Activated B cell treated with CpG ODN at 0.5 μM for 24 hours (primary cell): ENCODE results near the gene PSENEN. TPM values are rescaled to one million over a fixed set of nuclear protein-coding genes. Genes with fewer than 3 reads are reported as not detected.

Experiments used
- ATAC-seq: fragments of 200-7000 bp; cut with Tn5 transposase; one replicate; pipeline ENCODE4 v1.10.0; 2021; ENCODE audit warnings: low read depth, mild to moderate bottlenecking, moderate library complexity
- CTCF ChIA-PET: fragments of 350-600 bp; sonication (Branson Sonifier 250); formaldehyde crosslinking; loops from one replicate; lab custom pipeline; 2021; ENCODE audit warnings: antibody characterized with exemption; lab: Charles Lee
- POLR2A ChIA-PET: fragments of 350-600 bp; sonication (Branson Sonifier 250); formaldehyde crosslinking; loops from one replicate; lab custom pipeline; 2021; ENCODE audit warnings: antibody characterized with exemption; lab: Charles Lee
- DNase-seq: peaks from one replicate; pipeline ENCODE4 v3.0.0; 2022
- H3K27ac Mint-ChIP-seq: one replicate; pipeline ENCODE4 v1.8.0; 2020; ENCODE audit warnings: mixed read lengths
- H3K27me3 Mint-ChIP-seq: one replicate; pipeline ENCODE4 v1.8.0; 2021; ENCODE audit warnings: mixed read lengths
- H3K36me3 Mint-ChIP-seq: one replicate; pipeline ENCODE4 v1.8.0; 2021; ENCODE audit warnings: low read depth, mixed read lengths
- H3K4me1 Mint-ChIP-seq: one replicate; pipeline ENCODE4 v1.8.0; 2021; ENCODE audit warnings: mixed read lengths
- H3K4me3 Mint-ChIP-seq: one replicate; pipeline ENCODE4 v1.8.0; 2020; ENCODE audit warnings: mild to moderate bottlenecking, mixed read lengths
- H3K9me3 Mint-ChIP-seq: one replicate; pipeline ENCODE4 v1.8.0; 2020; ENCODE audit warnings: mixed read lengths
- intact Hi-C: fragments of 100-400 bp; cut with micrococcal nuclease; formaldehyde crosslinking; loops from one replicate; pipeline ENCODE4 v1.15.1; 2024
- total RNA-seq: library from RNA; stranded (reverse); gene quantifications from 2 replicates; pipeline ENCODE4 v1.2.3, GENCODE V29; 2022
- TF ChIP-seq, protein P1 (sequence below): fragments of 200-600 bp; IDR thresholded peaks from one replicate; pipeline ENCODE4 v1.8.0; 2022; ENCODE audit warnings: antibody characterized with exemption, mild to moderate bottlenecking

The PSENEN gene
- total RNA-seq, 1 donor from 2014 or later: 45.0 TPM

DNA sequence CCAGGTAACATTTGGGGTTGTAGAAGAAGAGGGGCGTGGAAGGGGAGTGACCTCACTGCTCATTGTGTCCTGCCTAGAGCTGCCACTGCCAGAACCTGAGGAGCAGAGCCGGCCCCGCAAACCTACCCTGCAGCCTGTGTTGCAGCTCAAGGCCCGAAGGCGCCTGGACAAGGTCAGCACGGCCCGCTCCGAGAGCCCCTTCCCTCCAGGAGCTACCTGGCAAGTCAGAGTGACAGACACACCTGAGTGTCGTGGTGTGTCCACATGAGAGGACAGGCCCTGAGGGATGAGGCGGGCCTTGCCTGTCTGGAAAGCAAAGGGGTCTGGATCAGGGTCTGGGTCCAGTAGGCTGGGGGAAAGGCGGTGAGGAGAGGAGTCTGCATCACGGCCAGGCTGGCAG is 20.9 kb upstream of the PSENEN start:
- ATAC-seq: no peak
- no peak overlapping the region for H3K4me3 Mint-ChIP-seq
- intact Hi-C loops: no loop called here
- no peaks in the 10 kb centered on the region for H3K27me3 Mint-ChIP-seq
- CTCF ChIA-PET: no interaction called here
- TF ChIP-seq, protein P1, sequence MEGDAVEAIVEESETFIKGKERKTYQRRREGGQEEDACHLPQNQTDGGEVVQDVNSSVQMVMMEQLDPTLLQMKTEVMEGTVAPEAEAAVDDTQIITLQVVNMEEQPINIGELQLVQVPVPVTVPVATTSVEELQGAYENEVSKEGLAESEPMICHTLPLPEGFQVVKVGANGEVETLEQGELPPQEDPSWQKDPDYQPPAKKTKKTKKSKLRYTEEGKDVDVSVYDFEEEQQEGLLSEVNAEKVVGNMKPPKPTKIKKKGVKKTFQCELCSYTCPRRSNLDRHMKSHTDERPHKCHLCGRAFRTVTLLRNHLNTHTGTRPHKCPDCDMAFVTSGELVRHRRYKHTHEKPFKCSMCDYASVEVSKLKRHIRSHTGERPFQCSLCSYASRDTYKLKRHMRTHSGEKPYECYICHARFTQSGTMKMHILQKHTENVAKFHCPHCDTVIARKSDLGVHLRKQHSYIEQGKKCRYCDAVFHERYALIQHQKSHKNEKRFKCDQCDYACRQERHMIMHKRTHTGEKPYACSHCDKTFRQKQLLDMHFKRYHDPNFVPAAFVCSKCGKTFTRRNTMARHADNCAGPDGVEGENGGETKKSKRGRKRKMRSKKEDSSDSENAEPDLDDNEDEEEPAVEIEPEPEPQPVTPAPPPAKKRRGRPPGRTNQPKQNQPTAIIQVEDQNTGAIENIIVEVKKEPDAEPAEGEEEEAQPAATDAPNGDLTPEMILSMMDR: no peak
- DNase-seq: no peak
- peaks cover 86% of the 10 kb centered on the region for H3K36me3 Mint-ChIP-seq
- no peak overlapping the region for H3K27ac Mint-ChIP-seq
- POLR2A ChIA-PET: interaction anchor here (1.2 kb wide), 1 partner anchor 16 kb away, joined by 4 read pairs; no protein-coding TSS in a partner anchor
- no peaks in the 10 kb centered on the region for H3K9me3 Mint-ChIP-seq
- peaks cover 10% of the 10 kb centered on the region for H3K4me1 Mint-ChIP-seq

DNA sequence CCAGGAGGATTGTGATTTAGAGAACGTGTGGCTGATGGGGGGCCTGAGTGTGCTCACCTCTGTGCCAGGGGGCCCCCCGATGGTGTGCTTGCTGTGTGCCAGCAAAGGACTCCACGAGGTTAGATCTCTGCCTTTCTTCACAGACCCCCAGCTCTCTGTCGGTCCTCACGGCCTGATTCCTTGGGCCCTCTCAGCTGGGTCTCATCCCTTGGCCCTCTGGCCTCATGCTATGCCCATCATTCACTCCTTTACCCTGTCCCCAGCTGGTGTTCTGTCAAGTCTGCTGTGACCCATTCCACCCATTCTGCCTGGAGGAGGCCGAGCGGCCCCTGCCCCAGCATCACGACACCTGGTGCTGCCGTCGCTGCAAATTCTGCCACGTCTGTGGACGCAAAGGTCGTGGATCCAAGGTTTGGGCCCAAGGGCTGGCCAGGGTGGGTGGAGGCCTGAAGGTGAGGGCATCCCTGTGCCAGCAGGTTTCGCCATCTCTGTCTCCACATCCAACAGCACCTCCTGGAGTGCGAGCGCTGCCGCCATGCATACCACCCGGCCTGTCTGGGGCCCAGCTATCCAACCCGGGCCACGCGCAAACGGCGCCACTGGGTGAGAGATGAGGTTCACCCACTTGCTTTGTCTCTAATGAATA is 20.1 kb upstream of the PSENEN start:
- Mint-ChIP-seq H3K27ac (no peak overlapping the region), H3K27me3 (no peaks in the 10 kb centered on the region), H3K4me1 (peaks cover 6% of the 10 kb centered on the region), H3K36me3 (peaks cover 90% of the 10 kb centered on the region), H3K4me3 (no peak overlapping the region), H3K9me3 (no peaks in the 10 kb centered on the region)
- ATAC-seq (no peak), DNase-seq (no peak)
- ChIA-PET POLR2A (interaction anchor here (1.2 kb wide), 1 partner anchor 15 kb away, joined by 4 read pairs; no protein-coding TSS in a partner anchor), CTCF (no interaction called here)
- intact Hi-C loops: no loop called here
- TF ChIP-seq, protein P1: no peak

DNA sequence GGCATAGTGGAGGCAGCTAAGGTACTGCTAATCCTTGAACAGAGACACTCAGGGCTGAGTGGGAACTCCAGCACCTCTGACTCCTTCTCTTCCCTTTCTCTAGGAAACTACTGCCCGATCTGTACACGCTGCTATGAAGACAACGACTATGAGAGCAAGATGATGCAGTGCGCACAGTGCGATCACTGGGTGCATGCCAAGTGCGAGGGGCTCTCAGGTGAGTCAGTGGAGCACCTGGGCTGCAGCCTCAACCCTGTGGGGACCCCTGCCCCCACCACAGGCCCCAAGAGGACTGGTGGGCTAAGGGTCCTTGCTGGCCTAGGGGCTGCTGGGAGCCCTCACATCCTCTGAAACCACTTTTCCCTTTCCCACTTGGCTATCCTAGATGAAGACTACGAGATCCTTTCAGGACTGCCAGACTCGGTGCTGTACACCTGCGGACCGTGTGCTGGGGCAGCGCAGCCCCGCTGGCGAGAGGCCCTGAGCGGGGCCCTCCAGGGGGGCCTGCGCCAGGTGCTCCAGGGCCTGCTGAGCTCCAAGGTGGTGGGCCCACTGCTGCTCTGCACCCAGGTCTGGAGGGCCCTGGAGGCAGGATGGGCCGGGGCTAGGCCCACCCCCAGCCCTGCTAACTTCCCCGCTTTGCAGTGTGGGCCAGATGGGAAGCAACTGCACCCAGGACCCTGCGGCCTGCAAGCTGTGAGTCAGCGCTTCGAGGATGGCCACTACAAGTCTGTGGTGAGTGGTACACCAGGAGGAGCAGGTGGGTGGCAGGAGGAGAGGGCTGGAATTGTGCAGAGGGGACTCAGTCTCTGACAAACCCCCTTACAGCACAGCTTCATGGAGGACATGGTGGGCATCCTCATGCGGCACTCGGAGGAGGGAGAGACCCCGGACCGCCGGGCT is 18.1 kb upstream of the PSENEN start:
- CTCF ChIA-PET: no interaction called here
- intact Hi-C loops: no loop called here
- Mint-ChIP-seq H3K36me3 (peaks cover 91% of the 10 kb centered on the region), H3K4me3 (no peak overlapping the region), H3K27ac (no peak overlapping the region), H3K9me3 (no peaks in the 10 kb centered on the region), H3K4me1 (no peaks in the 10 kb centered on the region), H3K27me3 (no peaks in the 10 kb centered on the region)
- TF ChIP-seq, protein P1: no peak
- ATAC-seq (no peak), DNase-seq (no peak)
- POLR2A ChIA-PET: interaction anchor here (0.6 to 2.5 kb wide), 6 partner anchors 9 to 186 kb away, joined by 3 to 8 read pairs (median 6); partner anchors contain the start of genes IGFLR1 and KMT2B

DNA sequence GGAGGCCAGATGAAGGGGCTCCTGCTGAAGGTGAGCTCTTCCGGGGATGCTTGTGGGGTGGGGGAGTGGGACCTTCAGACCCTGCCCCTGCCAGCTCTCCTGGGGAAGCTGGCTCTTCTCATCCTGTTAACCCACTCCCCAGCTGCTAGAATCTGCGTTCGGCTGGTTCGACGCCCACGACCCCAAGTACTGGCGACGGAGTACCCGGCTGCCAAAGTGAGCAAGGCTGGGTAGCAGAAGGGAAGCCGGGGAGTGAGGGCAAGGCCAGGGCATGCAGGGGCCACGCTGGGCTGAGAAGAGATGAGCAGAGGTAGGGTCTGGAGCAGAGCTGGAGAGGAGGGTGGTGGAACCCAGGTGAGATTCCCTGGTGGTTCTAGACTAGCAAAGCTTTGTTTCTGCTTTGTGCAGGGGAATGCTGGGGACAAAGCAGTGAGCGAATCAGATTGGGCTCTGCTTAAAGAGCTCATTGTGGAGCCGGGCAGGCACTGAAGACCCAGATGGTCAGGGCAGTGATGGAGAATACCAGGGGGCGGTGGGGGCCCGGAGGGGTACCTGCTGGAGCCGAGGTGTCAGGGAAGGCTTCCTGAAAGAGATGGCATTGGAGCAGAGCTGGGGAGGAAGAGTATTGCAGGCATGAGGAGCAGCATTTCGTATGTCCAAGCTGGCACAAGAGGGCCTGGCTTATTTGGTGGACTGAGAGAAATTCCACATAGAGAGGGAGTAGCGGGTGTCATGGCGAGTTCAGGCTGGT is 17.3 kb upstream of the PSENEN start:
- Mint-ChIP-seq H3K36me3 (peaks cover 83% of the 10 kb centered on the region), H3K27ac (no peak overlapping the region), H3K4me3 (no peak overlapping the region), H3K4me1 (no peaks in the 10 kb centered on the region), H3K27me3 (no peaks in the 10 kb centered on the region), H3K9me3 (no peaks in the 10 kb centered on the region)
- intact Hi-C loops: no loop called here
- ChIA-PET CTCF (no interaction called here), POLR2A (interaction anchor here (0.6 to 2.5 kb wide), 5 partner anchors 10 to 185 kb away, joined by 3 to 8 read pairs (median 6); partner anchors contain the start of genes IGFLR1 and KMT2B)
- no peak for DNase-seq
- TF ChIP-seq, protein P1: no peak
- no peak for ATAC-seq
